ENCODE data around the gene TRAK2. TPM values are rescaled to one million over a fixed set of nuclear protein-coding genes. Genes with fewer than 3 reads are reported as not detected.
A peak's percentile ranks its signal among the peaks of the same experiment; 100 is the strongest.

Gene TRAK2
- total RNA-seq, 1 experiment from 2014 or later = 33.2 TPM

DNA sequence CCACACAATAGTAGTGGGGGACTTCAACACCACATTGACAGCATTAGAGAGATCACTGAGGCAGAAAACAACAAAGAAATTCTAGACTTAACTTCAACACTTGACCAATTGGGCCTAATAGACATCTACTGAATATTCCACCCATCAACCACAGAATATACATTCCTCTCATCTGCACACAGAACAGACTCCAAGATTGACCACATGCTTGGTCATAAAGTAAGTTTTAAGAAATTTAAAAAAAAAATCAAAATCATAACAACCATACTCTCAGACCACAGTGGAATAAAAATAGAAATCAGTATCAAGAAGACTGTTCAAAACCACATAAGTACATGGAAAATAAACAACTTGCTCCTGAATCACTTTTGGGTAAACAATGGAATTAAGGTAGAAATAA is 85.1 kb downstream of the TRAK2 start:
- H3K9me2 ChIP-seq (ENCODE audit: insufficient read depth) = no peaks in the 10 kb centered on the region
- H3K9me3 ChIP-seq (ENCODE audit: insufficient read depth, low read depth) = peaks cover 14% of the 10 kb centered on the region
- TF ChIP-seq, protein P1, sequence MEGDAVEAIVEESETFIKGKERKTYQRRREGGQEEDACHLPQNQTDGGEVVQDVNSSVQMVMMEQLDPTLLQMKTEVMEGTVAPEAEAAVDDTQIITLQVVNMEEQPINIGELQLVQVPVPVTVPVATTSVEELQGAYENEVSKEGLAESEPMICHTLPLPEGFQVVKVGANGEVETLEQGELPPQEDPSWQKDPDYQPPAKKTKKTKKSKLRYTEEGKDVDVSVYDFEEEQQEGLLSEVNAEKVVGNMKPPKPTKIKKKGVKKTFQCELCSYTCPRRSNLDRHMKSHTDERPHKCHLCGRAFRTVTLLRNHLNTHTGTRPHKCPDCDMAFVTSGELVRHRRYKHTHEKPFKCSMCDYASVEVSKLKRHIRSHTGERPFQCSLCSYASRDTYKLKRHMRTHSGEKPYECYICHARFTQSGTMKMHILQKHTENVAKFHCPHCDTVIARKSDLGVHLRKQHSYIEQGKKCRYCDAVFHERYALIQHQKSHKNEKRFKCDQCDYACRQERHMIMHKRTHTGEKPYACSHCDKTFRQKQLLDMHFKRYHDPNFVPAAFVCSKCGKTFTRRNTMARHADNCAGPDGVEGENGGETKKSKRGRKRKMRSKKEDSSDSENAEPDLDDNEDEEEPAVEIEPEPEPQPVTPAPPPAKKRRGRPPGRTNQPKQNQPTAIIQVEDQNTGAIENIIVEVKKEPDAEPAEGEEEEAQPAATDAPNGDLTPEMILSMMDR (conservative IDR thresholded peaks at IDR 0.05) = no peak
- no peak for TF ChIP-seq EZH2 (IDR thresholded peaks at IDR 0.05; ENCODE audit: low read depth)
- H3K4me2 ChIP-seq = no peak overlapping the region
- no peaks in the 10 kb centered on the region for H3K79me2 ChIP-seq (ENCODE audit: low read depth)
- H4K20me1 ChIP-seq (ENCODE audit: insufficient read depth) = no peaks in the 10 kb centered on the region
- BruUV-seq (replicated peaks) = no TSS peak
- intact Hi-C loops (cut with micrococcal nuclease; ENCODE audit: unreplicated experiment) = no loop called here
- H2AFZ ChIP-seq = no peak overlapping the region
- no peaks in the 10 kb centered on the region for H3K4me1 ChIP-seq (replicated peaks; ENCODE audit: insufficient read depth)
- no peaks in the 10 kb centered on the region for H3K27me3 ChIP-seq (ENCODE audit: insufficient read depth, low read depth)
- no peaks in the 10 kb centered on the region for H3F3A ChIP-seq (ENCODE audit: insufficient read depth, low read depth)
- H3K36me3 ChIP-seq (ENCODE audit: low read depth) = no peaks in the 10 kb centered on the region
- ChIA-PET POLR2A (ENCODE audit: unreplicated experiment) (no interaction called here), CTCF (interaction anchor here (0.5 kb wide), 1 partner anchor 467 kb away, joined by 3 read pairs; no protein-coding TSS in a partner anchor)
- H3K4me3 ChIP-seq = no peak overlapping the region
- H3K27ac ChIP-seq = no peak overlapping the region
- no peak for DNase-seq

DNA sequence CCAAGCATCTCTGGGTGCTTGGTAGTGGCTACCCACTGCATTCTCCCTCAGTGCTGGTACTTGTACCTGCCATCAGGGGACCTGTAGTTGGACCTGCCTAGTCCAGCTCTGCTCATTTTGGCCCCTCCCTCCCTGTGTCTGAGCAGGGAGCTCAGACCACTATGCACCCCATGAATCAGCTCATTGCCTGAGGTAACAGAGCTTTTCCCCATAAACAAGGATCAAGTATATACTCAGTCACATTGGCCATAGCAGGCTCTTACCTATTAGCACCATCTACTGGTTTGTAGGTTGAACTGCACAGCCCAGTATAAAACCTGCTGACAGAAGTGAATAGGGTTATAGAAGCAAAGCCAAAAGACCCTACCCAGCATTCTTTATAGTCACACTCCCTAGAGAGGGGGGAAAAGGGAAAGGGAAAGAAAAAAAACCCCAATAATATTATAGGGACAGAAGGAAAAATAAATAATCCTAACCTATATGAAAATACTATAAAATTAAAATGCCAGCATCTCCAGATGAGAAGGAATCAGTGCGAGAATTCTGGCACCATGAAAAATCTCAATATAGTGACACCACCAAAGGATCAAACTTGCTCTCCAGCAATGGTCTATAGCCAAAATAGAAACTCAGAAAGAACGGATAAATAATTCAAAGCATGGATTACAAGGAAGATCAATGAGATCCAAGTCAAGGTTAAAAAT is 87.2 kb downstream of the TRAK2 start:
- Histone ChIP-seq H2AFZ (no peak overlapping the region), H3K36me3 (ENCODE audit: low read depth) (no peaks in the 10 kb centered on the region), H3K4me2 (no peak overlapping the region), H3K4me1 (replicated peaks; ENCODE audit: insufficient read depth) (peaks cover 4% of the 10 kb centered on the region; the same call in 1 of the 2 replicates), H4K20me1 (ENCODE audit: insufficient read depth) (no peaks in the 10 kb centered on the region), H3K9me3 (ENCODE audit: insufficient read depth, low read depth) (peaks cover 14% of the 10 kb centered on the region), H3F3A (ENCODE audit: insufficient read depth, low read depth) (no peaks in the 10 kb centered on the region), H3K27me3 (ENCODE audit: insufficient read depth, low read depth) (no peaks in the 10 kb centered on the region), H3K4me3 (no peak overlapping the region), H3K79me2 (ENCODE audit: low read depth) (no peaks in the 10 kb centered on the region), H3K27ac (no peak overlapping the region), H3K9me2 (ENCODE audit: insufficient read depth) (no peaks in the 10 kb centered on the region)
- intact Hi-C loops (cut with micrococcal nuclease; ENCODE audit: unreplicated experiment) = loop anchor here (1.0 to 5.0 kb wide), 2 partner anchors 128 to 182 kb away; partner anchors contain the start of gene CASP10
- no TSS peak for BruUV-seq (replicated peaks)
- DNase-seq = peak; percentile 10 to 57
- TF ChIP-seq, protein P1 (conservative IDR thresholded peaks at IDR 0.05) = peak; percentile 91
- TF ChIP-seq EZH2 (IDR thresholded peaks at IDR 0.05; ENCODE audit: low read depth) = no peak
- ChIA-PET POLR2A (ENCODE audit: unreplicated experiment) (no interaction called here), CTCF (interaction anchor here (0.6 to 0.9 kb wide), 2 partner anchors 178 to 181 kb away, joined by 3 to 4 read pairs; partner anchors contain the start of gene CASP10)

DNA sequence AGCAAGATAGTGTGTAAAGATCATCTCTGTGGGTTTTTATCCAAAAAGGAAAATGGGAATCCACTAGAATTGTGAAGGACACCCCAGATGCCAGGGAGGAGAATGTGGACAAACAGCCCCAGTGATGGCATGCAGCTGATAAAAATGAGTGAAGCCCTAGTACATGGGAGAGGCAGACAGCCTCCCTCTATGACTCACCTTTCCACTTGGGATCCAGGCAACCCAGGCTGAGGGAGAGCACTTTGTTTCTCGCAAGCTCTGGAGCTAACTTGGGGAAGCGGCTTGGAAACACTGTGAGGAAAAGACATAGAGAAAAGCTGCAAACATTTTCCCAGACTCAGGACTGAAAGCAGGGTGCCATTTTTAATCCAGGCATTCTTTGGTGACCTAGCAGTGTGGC is 88.9 kb downstream of the TRAK2 start:
- Histone ChIP-seq H2AFZ (no peak overlapping the region), H3K9me3 (ENCODE audit: insufficient read depth, low read depth) (peaks cover 13% of the 10 kb centered on the region), H3K9me2 (ENCODE audit: insufficient read depth) (no peaks in the 10 kb centered on the region), H3K4me3 (no peak overlapping the region), H3K27ac (no peak overlapping the region), H4K20me1 (ENCODE audit: insufficient read depth) (no peaks in the 10 kb centered on the region), H3F3A (ENCODE audit: insufficient read depth, low read depth) (no peaks in the 10 kb centered on the region), H3K79me2 (ENCODE audit: low read depth) (no peaks in the 10 kb centered on the region), H3K4me2 (no peak overlapping the region), H3K36me3 (ENCODE audit: low read depth) (no peaks in the 10 kb centered on the region), H3K4me1 (replicated peaks; ENCODE audit: insufficient read depth) (peaks cover 7% of the 10 kb centered on the region; the same call in 1 of the 2 replicates), H3K27me3 (ENCODE audit: insufficient read depth, low read depth) (no peaks in the 10 kb centered on the region)
- BruUV-seq (replicated peaks) = no TSS peak
- no peak for DNase-seq
- intact Hi-C loops (cut with micrococcal nuclease; ENCODE audit: unreplicated experiment) = loop anchor here (5.0 kb wide), 1 partner anchor 180 kb away; the partner anchor contains the start of gene CASP10
- ChIA-PET CTCF (no interaction called here), POLR2A (ENCODE audit: unreplicated experiment) (interaction anchor here (1.1 kb wide), 1 partner anchor 19 kb away, joined by 3 read pairs; no protein-coding TSS in a partner anchor)
- TF ChIP-seq, protein P1 (conservative IDR thresholded peaks at IDR 0.05) = no peak
- TF ChIP-seq EZH2 (IDR thresholded peaks at IDR 0.05; ENCODE audit: low read depth) = no peak

All from PC-9 (cell line).